Calu3 (cell line): ENCODE data around the gene LPCAT2. TPM values are rescaled to one million over a fixed set of nuclear protein-coding genes. Genes with fewer than 3 reads are reported as not detected.
A peak's percentile ranks its signal among the peaks of the same experiment; 100 is the strongest.

Experiments used
- BruUV-seq: library from RNA; stranded (reverse); fragments of 400-500 nt; replicated peaks from 2 replicates; lab custom pipeline; 2021; lab: Mats Ljungman, UMichigan
- CTCF ChIA-PET: fragments of 300-600 bp; sonication (Branson Sonifier 250); formaldehyde crosslinking; loops from one replicate; lab custom pipeline; 2022; ENCODE audit warnings: antibody characterized with exemption; lab: Charles Lee
- DNase-seq: peaks from one replicate; pipeline ENCODE4 v3.0.0; 2022
- H3K27ac Mint-ChIP-seq: one replicate; pipeline ENCODE4 v1.8.0; 2022; ENCODE audit warnings: mixed read lengths; ENCODE audit not compliant: unreplicated experiment
- H3K27me3 Mint-ChIP-seq: one replicate; pipeline ENCODE4 v1.8.0; 2022; ENCODE audit warnings: mixed read lengths; ENCODE audit not compliant: unreplicated experiment
- H3K36me3 Mint-ChIP-seq: one replicate; pipeline ENCODE4 v1.8.0; 2022; ENCODE audit warnings: mild to moderate bottlenecking, moderate library complexity, mixed read lengths; ENCODE audit not compliant: insufficient read depth, unreplicated experiment
- H3K4me1 Mint-ChIP-seq: one replicate; pipeline ENCODE4 v1.8.0; 2022; ENCODE audit warnings: mild to moderate bottlenecking, low read depth, mixed read lengths; ENCODE audit not compliant: unreplicated experiment
- H3K4me3 Mint-ChIP-seq: one replicate; pipeline ENCODE4 v1.8.0; 2022; ENCODE audit warnings: mild to moderate bottlenecking, low read depth, moderate library complexity, mixed read lengths; ENCODE audit not compliant: unreplicated experiment
- H3K9me3 Mint-ChIP-seq: one replicate; pipeline ENCODE4 v1.8.0; 2022; ENCODE audit warnings: low read depth, mixed read lengths; ENCODE audit not compliant: unreplicated experiment
- intact Hi-C: fragments of 100-400 bp; cut with micrococcal nuclease; formaldehyde crosslinking; loops from one replicate; pipeline ENCODE4 v1.10.0; 2022; ENCODE audit not compliant: unreplicated experiment
- total RNA-seq: library from RNA; stranded (reverse); gene quantifications from 2 replicates; pipeline ENCODE4 v1.2.3, GENCODE V29; 2022
- TF ChIP-seq, protein P1 (sequence below): fragments of 200-600 bp; IDR thresholded peaks from one replicate; pipeline ENCODE4 v1.8.0; 2022; ENCODE audit warnings: antibody characterized with exemption; ENCODE audit not compliant: unreplicated experiment

Gene LPCAT2
- total RNA-seq, 1 experiment from 2014 or later: 10.0 TPM

DNA sequence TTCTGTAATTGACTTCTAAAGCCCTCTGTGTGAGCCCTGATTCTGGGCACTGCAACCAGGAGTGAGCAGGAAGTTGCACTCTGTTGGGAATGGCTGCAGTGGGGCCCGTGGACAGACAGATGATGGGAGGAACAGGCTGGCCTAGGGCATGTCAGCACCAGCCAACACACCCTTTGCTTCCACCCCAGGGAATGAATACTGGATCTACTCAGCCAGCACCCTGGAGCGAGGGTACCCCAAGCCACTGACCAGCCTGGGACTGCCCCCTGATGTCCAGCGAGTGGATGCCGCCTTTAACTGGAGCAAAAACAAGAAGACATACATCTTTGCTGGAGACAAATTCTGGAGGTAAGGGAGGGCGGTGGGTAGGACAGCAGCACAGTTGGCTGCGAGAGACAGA lies 10.8 kb upstream of the LPCAT2 start:
- H3K27ac Mint-ChIP-seq: no peak overlapping the region
- H3K4me1 Mint-ChIP-seq: peaks cover 38% of the 10 kb centered on the region
- no TSS peak for BruUV-seq
- CTCF ChIA-PET: no interaction called here
- no peak for DNase-seq
- no peaks in the 10 kb centered on the region for H3K9me3 Mint-ChIP-seq
- no peaks in the 10 kb centered on the region for H3K36me3 Mint-ChIP-seq
- TF ChIP-seq, protein P1, sequence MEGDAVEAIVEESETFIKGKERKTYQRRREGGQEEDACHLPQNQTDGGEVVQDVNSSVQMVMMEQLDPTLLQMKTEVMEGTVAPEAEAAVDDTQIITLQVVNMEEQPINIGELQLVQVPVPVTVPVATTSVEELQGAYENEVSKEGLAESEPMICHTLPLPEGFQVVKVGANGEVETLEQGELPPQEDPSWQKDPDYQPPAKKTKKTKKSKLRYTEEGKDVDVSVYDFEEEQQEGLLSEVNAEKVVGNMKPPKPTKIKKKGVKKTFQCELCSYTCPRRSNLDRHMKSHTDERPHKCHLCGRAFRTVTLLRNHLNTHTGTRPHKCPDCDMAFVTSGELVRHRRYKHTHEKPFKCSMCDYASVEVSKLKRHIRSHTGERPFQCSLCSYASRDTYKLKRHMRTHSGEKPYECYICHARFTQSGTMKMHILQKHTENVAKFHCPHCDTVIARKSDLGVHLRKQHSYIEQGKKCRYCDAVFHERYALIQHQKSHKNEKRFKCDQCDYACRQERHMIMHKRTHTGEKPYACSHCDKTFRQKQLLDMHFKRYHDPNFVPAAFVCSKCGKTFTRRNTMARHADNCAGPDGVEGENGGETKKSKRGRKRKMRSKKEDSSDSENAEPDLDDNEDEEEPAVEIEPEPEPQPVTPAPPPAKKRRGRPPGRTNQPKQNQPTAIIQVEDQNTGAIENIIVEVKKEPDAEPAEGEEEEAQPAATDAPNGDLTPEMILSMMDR: no peak
- intact Hi-C loops: no loop called here
- no peak overlapping the region for H3K4me3 Mint-ChIP-seq
- H3K27me3 Mint-ChIP-seq: no peaks in the 10 kb centered on the region

DNA sequence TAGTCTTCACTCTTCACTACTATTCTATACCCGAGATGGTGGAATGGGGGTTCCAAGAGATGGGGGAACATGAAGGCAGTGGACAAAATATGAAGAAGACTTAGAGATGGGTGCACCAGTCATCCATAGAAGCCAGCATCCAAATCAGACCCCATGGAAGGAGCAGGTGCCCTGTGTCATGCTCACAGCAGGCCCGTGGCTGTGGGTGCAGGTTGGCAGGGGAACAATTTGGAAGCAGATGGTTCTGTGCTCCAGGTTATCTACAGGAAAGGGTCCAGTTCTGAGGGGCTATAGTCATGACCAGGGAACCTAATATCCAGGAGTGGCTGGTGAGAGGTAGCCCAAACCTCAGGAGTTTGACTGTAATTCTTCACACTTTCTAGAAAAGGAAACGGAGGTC lies 9.6 kb upstream of the LPCAT2 start:
- peaks cover 43% of the 10 kb centered on the region for H3K4me1 Mint-ChIP-seq
- CTCF ChIA-PET: interaction anchor here (1.0 kb wide), 1 partner anchor 33 kb away, joined by 3 read pairs; no protein-coding TSS in a partner anchor
- no peak overlapping the region for H3K4me3 Mint-ChIP-seq
- TF ChIP-seq, protein P1: no peak
- no peaks in the 10 kb centered on the region for H3K27me3 Mint-ChIP-seq
- no peak for DNase-seq
- intact Hi-C loops: no loop called here
- H3K9me3 Mint-ChIP-seq: no peaks in the 10 kb centered on the region
- no TSS peak for BruUV-seq
- H3K36me3 Mint-ChIP-seq: no peaks in the 10 kb centered on the region
- H3K27ac Mint-ChIP-seq: peak overlapping the region; percentile 1

DNA sequence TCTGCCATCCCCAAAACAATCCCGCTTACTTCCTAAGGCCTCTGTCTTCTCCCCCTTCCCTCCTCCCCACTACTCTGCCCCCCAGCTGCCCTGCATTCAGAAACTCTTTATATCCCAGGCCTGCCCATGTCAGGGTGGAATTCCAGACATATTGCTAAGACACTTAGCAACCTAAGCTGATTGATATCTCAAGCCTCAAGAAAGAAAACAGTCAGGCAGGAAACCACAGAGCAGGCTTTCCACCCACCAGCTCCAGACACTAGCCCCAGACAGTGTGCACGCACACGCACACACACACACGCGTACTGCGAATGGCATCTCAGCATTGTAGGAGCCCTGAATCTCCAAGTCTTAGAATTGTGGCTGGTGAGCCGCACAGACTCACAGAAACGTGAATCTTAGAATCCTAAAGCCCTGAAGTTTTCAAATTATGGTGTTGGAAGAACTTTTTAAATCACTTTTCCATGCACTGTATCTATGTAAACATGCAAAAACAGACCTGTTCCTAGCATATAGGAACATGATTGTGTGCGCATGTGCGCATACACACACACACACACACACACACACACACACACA lies 8.8 kb upstream of the LPCAT2 start:
- Mint-ChIP-seq H3K27ac (peak overlapping the region; percentile 1), H3K9me3 (no peaks in the 10 kb centered on the region), H3K36me3 (no peaks in the 10 kb centered on the region), H3K4me1 (peaks cover 43% of the 10 kb centered on the region), H3K4me3 (no peak overlapping the region), H3K27me3 (no peaks in the 10 kb centered on the region)
- peak; percentile 56 for DNase-seq
- intact Hi-C loops: no loop called here
- BruUV-seq: no TSS peak
- CTCF ChIA-PET: interaction anchor here (0.7 to 1.3 kb wide), 5 partner anchors 10 to 1755 kb away, joined by 3 to 9 read pairs (median 3); no protein-coding TSS in a partner anchor
- TF ChIP-seq, protein P1: no peak

DNA sequence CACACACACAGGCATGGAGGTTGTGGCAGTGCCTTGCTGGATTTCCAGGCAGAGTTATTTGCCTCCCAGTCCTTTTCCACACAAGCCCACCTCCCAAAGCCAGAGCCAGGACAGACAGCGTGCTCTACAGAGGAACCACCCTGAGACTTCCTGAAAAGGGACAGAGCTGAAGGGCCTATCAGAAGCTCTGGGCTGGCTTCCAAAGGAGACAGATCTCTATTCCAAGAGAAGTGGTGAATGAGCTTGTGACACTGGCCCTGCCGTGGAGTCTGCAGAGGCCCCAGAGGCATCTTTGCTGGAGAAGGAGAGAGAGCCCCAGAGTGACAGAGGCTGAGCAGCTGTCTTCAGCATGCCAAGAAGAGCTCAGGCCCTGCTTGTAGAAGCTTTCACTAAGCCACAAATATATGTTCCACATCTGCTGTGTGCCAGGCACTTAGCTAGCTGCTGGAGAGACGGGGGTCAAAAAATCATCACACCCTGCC lies 8.3 kb upstream of the LPCAT2 start:
- Mint-ChIP-seq H3K27ac (peak overlapping the region; percentile 1), H3K4me1 (peaks cover 43% of the 10 kb centered on the region), H3K4me3 (no peak overlapping the region), H3K27me3 (no peaks in the 10 kb centered on the region), H3K36me3 (no peaks in the 10 kb centered on the region), H3K9me3 (no peaks in the 10 kb centered on the region)
- DNase-seq: no peak
- intact Hi-C loops: no loop called here
- TF ChIP-seq, protein P1: no peak
- CTCF ChIA-PET: interaction anchor here (1.2 to 1.7 kb wide), 4 partner anchors 9 to 201 kb away, joined by 3 to 7 read pairs (median 4); no protein-coding TSS in a partner anchor
- BruUV-seq: no TSS peak
